ENCODE measurements around the gene PEAK3. TPM values are rescaled to one million over a fixed set of nuclear protein-coding genes. Genes with fewer than 3 reads are reported as not detected.
A peak's percentile ranks its signal among the peaks of the same experiment; 100 is the strongest.

PEAK3 gene
- total RNA-seq, 2 donors from 2014 or later, result 1.5 to 1.9 TPM

DNA sequence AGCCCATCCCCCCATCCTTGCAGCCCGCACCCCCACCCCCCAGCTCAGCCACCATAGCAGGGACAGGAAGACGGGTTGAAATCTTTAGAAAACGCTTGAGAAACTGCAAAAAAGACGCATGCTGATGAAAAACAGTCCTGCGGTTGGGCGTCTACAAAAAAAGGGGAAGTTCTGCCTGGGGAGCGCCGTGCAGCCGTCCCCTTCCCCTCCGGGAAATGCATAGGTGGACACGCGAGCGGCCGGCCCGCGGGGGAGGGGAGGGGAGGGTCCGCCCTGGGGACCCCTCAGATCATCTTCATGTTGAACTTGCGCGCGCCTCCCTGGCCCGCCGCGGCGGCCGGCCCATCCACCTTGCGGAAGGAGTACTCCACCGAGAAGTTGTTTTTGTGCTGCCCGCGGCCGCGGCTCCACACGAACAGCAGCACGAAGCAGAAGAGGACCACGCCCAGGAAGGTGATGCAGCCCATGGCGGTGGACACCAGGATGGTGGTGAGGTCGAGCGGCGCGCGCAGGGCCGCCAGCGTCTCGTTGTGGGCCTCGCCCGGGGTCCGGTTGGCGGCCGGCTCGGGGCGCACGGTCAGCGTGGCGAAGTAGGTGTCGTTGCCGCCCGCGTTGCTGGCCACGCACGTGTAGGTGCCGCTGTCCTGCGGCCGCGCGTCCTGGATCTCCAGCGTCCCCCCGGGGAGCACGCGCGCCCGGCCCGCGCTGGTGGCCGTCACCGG, 7.9 kb upstream of the PEAK3 start:
- H3K4me1 ChIP-seq, result peaks cover 0 to 35% of the 10 kb centered on the region in 2 donors
- H3K27ac ChIP-seq, result peak overlapping the region in 1 of 2 donors; percentile 26
- H3K27me3 ChIP-seq, result peaks cover 10 to 28% of the 10 kb centered on the region in 2 donors
- no peaks in the 10 kb centered on the region for H3K9me3 ChIP-seq
- no peak for DNase-seq (ENCODE audit: low spot score)
- H3K36me3 ChIP-seq, result no peaks in the 10 kb centered on the region
- no peak for TF ChIP-seq CTCF (IDR thresholded peaks at IDR 0.05)
- peak overlapping the region; percentile 21 to 44 for H3K4me3 ChIP-seq

DNA sequence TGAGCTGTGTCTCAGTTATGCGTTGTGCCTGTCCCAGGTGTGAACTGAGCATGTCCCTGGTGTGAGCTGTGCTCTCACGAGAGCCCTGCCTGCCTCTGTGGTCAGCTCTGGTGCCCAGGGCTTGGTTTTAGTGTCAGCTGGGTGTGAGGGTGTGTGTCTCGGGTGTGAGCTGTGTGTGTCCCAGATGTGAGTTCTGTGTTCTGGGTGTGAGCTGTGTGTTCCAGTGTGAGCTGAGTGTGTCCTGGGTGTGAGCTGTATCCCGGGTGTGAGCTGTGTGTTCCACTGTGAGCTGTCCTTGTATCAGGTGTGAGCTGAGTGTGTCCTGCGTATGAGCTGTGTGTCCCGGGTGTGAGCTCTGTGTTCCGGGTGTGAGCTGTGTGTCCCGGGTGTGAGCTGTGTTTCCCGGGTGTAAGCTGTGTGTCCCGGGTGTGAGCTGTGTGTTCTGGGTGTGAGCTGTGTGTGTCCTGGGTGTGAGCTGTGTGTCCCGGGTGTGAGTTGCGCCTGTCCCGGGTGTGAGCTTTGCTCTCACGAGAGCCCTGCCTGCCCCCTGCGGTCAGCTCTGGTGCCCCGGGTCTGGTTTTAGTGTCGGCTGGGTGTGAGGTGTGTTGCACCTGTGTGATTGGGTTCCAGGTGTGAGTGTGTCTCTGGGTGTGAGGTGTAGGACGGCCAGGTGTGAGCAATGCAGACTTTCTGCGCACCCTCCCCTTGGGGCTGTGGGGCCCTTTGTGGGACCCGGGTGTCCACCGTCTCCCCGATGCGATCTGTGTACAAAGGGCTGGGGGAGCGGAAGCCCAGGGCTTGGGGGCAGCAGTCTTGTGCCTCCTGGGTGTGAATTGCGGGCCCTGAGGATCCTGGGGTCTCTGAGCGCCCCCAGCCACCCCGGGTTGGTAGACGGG, 7.1 kb upstream of the PEAK3 start:
- peak overlapping the region in 1 of 2 donors; percentile 44 for H3K4me3 ChIP-seq
- no peak for TF ChIP-seq CTCF (IDR thresholded peaks at IDR 0.05)
- DNase-seq (ENCODE audit: low spot score), result no peak

GRCh38 chr19:2288338-2288817, 6.4 kb upstream of the PEAK3 start:
- H3K4me1 ChIP-seq, result peaks cover 0 to 24% of the 10 kb centered on the region in 2 donors
- no peak for TF ChIP-seq CTCF (IDR thresholded peaks at IDR 0.05)
- no peak overlapping the region for H3K27ac ChIP-seq
- DNase-seq (ENCODE audit: low spot score), result no peak
- no peak overlapping the region for H3K4me3 ChIP-seq
- H3K9me3 ChIP-seq, result no peaks in the 10 kb centered on the region
- peaks cover 10 to 28% of the 10 kb centered on the region in 2 donors for H3K27me3 ChIP-seq
- H3K36me3 ChIP-seq, result no peaks in the 10 kb centered on the region

More for the DNA sequence above, 7.1 kb upstream of the PEAK3 start:
- Histone ChIP-seq H3K9me3 (no peaks in the 10 kb centered on the region), H3K36me3 (no peaks in the 10 kb centered on the region), H3K4me1 (peaks cover 0 to 27% of the 10 kb centered on the region in 2 donors), H3K27me3 (peaks cover 10 to 28% of the 10 kb centered on the region in 2 donors), H3K27ac (peak overlapping the region in 1 of 2 donors; percentile 26)

DNA sequence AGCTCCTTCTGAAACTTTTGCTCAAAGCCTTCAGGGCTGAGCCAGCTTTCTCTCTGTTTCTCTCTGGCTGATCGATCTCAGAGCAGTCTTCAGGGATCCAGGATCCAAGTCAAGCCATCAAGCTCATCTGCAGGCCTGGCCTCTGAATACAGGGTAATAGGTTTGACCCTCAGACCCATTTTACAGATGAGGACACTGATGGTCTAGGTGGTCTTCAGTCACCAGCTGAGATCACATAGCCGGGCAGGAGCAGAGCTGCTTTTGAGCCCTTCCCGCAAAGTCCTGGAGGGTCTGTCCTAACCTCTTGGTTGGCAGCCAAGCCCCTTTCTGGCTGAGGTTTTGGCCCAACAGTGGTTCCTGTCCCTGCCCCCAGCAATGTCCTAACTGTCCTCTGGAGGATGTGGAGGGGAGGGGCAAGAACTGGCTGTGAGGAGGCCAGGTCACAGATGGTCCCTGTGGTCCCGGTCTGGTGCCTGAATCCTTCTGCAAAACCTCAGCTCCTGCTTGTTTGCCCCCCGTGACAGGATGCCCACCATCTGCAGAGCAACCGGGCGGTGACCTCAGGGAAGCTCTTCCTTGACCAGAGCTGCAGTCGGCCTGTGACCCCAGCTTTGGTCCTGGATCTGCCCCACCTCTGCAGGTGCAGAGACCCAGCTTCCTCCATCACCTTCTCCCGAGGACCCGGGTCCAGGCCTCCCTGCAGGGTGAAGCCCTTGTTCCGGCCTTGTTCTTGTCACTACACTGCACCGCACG, 5.8 kb upstream of the PEAK3 start:
- TF ChIP-seq CTCF (IDR thresholded peaks at IDR 0.05), result no peak
- Histone ChIP-seq H3K27me3 (peaks cover 10 to 28% of the 10 kb centered on the region in 2 donors), H3K4me3 (no peak overlapping the region), H3K9me3 (no peaks in the 10 kb centered on the region), H3K36me3 (no peaks in the 10 kb centered on the region), H3K27ac (no peak overlapping the region), H3K4me1 (peaks cover 0 to 26% of the 10 kb centered on the region in 2 donors)
- no peak for DNase-seq (ENCODE audit: low spot score)

DNA sequence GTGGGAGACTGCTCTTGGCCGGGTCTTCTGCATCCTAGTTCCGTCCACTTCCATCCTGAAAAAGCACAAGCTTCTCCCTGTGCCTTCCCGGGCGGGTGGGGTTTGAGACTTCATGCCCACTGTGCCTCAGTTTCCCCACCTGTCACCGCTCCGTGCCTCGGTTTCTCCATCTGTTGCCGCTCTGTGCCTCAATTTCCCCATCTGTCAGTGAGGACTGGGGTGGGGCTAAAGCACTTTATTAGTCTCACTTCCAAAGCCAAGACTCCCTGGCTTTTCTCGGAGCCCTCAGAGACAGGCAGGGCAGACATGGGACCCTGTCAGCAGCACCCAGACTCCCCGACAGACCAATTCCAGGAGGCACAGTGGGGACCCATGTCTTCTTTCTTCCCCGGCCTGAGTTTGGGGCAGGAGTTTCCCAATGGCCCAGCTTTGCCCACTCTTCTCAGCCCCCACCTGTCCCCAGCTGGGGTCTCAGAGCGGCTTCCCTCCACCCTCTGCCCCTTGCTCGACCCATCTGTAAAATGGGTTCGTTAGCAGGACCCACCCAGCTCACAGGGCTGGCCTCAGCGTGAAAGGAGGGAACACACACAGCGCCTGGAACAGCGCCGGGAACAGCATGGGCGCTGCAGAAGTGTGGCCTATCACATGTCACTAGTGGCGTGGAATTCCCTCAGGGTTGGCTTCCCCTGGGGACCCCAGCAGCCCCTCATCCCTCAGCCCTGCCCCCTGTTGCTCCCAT, 4.6 kb upstream of the PEAK3 start:
- H3K4me3 ChIP-seq, result no peak overlapping the region
- DNase-seq (ENCODE audit: low spot score), result no peak
- H3K9me3 ChIP-seq, result no peaks in the 10 kb centered on the region
- peaks cover 0 to 37% of the 10 kb centered on the region in 2 donors for H3K4me1 ChIP-seq
- H3K27me3 ChIP-seq, result peaks cover 10 to 22% of the 10 kb centered on the region in 2 donors
- H3K27ac ChIP-seq, result no peak overlapping the region
- no peaks in the 10 kb centered on the region for H3K36me3 ChIP-seq
- TF ChIP-seq CTCF (IDR thresholded peaks at IDR 0.05), result no peak

All from right atrium auricular region (tissue), 2 donors.